ENCODE measurements around the gene ADCY5. TPM values are rescaled to one million over a fixed set of nuclear protein-coding genes. Genes with fewer than 3 reads are reported as not detected.

The ADCY5 gene
- polyA plus RNA-seq, 3 donors = not detected

GRCh38 chr3:123483146-123483545 lies 34.3 kb upstream of the ADCY5 start:
- Mint-ChIP-seq H3K27me3 (ENCODE audit: low read depth in 3 of 3) (peaks cover 4 to 17% (median 4%) of the 10 kb centered on the region in 3 donors), H3K27ac (no peak overlapping the region), H3K36me3 (no peaks in the 10 kb centered on the region), H3K4me1 (peaks cover 4% of the 10 kb centered on the region), H3K9me3 (peaks cover 0 to 3% (median 0%) of the 10 kb centered on the region in 7 donors), H3K4me3 (no peak overlapping the region)
- no peaks in the 10 kb centered on the region for H3K9me3 ChIP-seq (replicated peaks in 1 of 2; ENCODE audit: control insufficient read depth in 1 of 2, insufficient read depth in 1 of 2, low read length in 2 of 2)
- intact Hi-C loops (cut with micrococcal nuclease) = no loop called here
- no peak for TF ChIP-seq CTCF (IDR thresholded peaks at IDR 0.05)
- no peaks in the 10 kb centered on the region for H3K27me3 ChIP-seq (ENCODE audit: control insufficient read depth in 2 of 2, insufficient read depth in 2 of 2, low read length in 2 of 2)
- H3K4me2 ChIP-seq (replicated peaks; ENCODE audit: extremely low read depth, low read length, poor library complexity, severe bottlenecking) = no peak overlapping the region
- no peak overlapping the region for H3K4me3 ChIP-seq (replicated peaks in 1 of 3; ENCODE audit: low read depth in 2 of 3, low read length in 3 of 3)
- no peaks in the 10 kb centered on the region for H3K79me2 ChIP-seq (ENCODE audit: insufficient read depth, low read length)
- no peak overlapping the region for H3K9ac ChIP-seq (ENCODE audit: insufficient read depth, low read length, poor library complexity, severe bottlenecking)
- WGBS (ENCODE audit: insufficient coverage) = 94% methylated on average over 6 of the region's 6 CpGs
- no peaks in the 10 kb centered on the region for H3K36me3 ChIP-seq (replicated peaks in 1 of 2; ENCODE audit: control insufficient read depth in 1 of 2, insufficient read depth in 2 of 2, low read length in 2 of 2)
- no peak overlapping the region for H2AFZ ChIP-seq (ENCODE audit: insufficient read depth, low read depth, low read length, poor library complexity, severe bottlenecking)
- H3K27ac ChIP-seq (ENCODE audit: low read depth in 1 of 2, low read length in 2 of 2) = no peak overlapping the region
- DNase-seq = no peak
- H3K4me1 ChIP-seq (ENCODE audit: control insufficient read depth in 1 of 2, insufficient read depth in 2 of 2, low read length in 2 of 2) = no peaks in the 10 kb centered on the region
- H4K20me1 ChIP-seq (ENCODE audit: insufficient read depth, low read length) = no peaks in the 10 kb centered on the region

- no peaks in the 10 kb centered on the region for H3K27me3 ChIP-seq (ENCODE audit: control insufficient read depth in 2 of 2, insufficient read depth in 2 of 2, low read length in 2 of 2)
- no peak overlapping the region for H3K4me2 ChIP-seq (replicated peaks; ENCODE audit: extremely low read depth, low read length, poor library complexity, severe bottlenecking)
- no peak overlapping the region for H3K27ac Mint-ChIP-seq
- DNase-seq = no peak
- no peak overlapping the region for H2AFZ ChIP-seq (ENCODE audit: insufficient read depth, low read depth, low read length, poor library complexity, severe bottlenecking)
- no peak overlapping the region for H3K9ac ChIP-seq (ENCODE audit: insufficient read depth, low read length, poor library complexity, severe bottlenecking)
- 98% methylated on average over 5 of the region's 12 CpGs for WGBS (ENCODE audit: insufficient coverage)
- no peaks in the 10 kb centered on the region for H3K36me3 ChIP-seq (replicated peaks in 1 of 2; ENCODE audit: control insufficient read depth in 1 of 2, insufficient read depth in 2 of 2, low read length in 2 of 2)
- peaks cover 2 to 13% (median 3%) of the 10 kb centered on the region in 3 donors for H3K27me3 Mint-ChIP-seq (ENCODE audit: low read depth in 3 of 3)
- H3K9me3 Mint-ChIP-seq = peaks cover 0 to 3% (median 0%) of the 10 kb centered on the region in 7 donors
- H3K36me3 Mint-ChIP-seq = no peaks in the 10 kb centered on the region
- no peaks in the 10 kb centered on the region for H4K20me1 ChIP-seq (ENCODE audit: insufficient read depth, low read length)
- H3K4me1 ChIP-seq (ENCODE audit: control insufficient read depth in 1 of 2, insufficient read depth in 2 of 2, low read length in 2 of 2) = no peaks in the 10 kb centered on the region
- H3K9me3 ChIP-seq (replicated peaks in 1 of 2; ENCODE audit: control insufficient read depth in 1 of 2, insufficient read depth in 1 of 2, low read length in 2 of 2) = no peaks in the 10 kb centered on the region
- H3K27ac ChIP-seq (ENCODE audit: low read depth in 1 of 2, low read length in 2 of 2) = no peak overlapping the region
- no peak for TF ChIP-seq CTCF (IDR thresholded peaks at IDR 0.05)
- H3K79me2 ChIP-seq (ENCODE audit: insufficient read depth, low read length) = no peaks in the 10 kb centered on the region
- H3K4me3 Mint-ChIP-seq = no peak overlapping the region
- H3K4me1 Mint-ChIP-seq = peaks cover 4% of the 10 kb centered on the region
- intact Hi-C loops (cut with micrococcal nuclease) = no loop called here
- no peak overlapping the region for H3K4me3 ChIP-seq (replicated peaks in 1 of 3; ENCODE audit: low read depth in 2 of 3, low read length in 3 of 3)
Measured at GRCh38 chr3:123481722-123482457, 33.0 kb upstream of the ADCY5 start.

Measured in CD14-positive monocyte (primary cell).